T-helper 2 cell treated with Interferon-gamma antibody and Interleukin-4, amounts not matched to agents 5 μg/mL and 100 μg/mL, for 36 hours (primary cell): ENCODE results near the gene ANKRD66.
"Not testable (repeated sequence)": the region's sequence is repeated elsewhere in the genome, so short reads cannot be mapped to it uniquely, and the experiment has no call there.

Source experiments
- DNase-seq: peaks from one replicate; pipeline ENCODE4 v3.0.0; 2021; ENCODE audit warnings: low spot score
- H3K27ac Mint-ChIP-seq: one replicate; pipeline ENCODE4 v1.8.0; 2021; ENCODE audit warnings: mild to moderate bottlenecking, mixed read lengths
- H3K27me3 Mint-ChIP-seq: one replicate; pipeline ENCODE4 v1.8.0; 2021; ENCODE audit warnings: low read depth, mixed read lengths
- H3K36me3 Mint-ChIP-seq: one replicate; pipeline ENCODE4 v1.8.0; 2021; ENCODE audit warnings: low read depth, mixed read lengths
- H3K4me1 Mint-ChIP-seq: one replicate; pipeline ENCODE4 v1.8.0; 2021; ENCODE audit warnings: low read depth, mixed read lengths
- H3K4me3 Mint-ChIP-seq: one replicate; pipeline ENCODE4 v1.8.0; 2022; ENCODE audit warnings: mild to moderate bottlenecking, moderate library complexity, mixed read lengths
- H3K9me3 Mint-ChIP-seq: one replicate; pipeline ENCODE4 v1.8.0; 2021; ENCODE audit warnings: mixed read lengths

Gene ANKRD66

GRCh38 chr6:46741482-46741881, 5.3 kb upstream of the ANKRD66 start:
- peaks cover 23% of the 10 kb centered on the region for H3K27me3 Mint-ChIP-seq
- H3K9me3 Mint-ChIP-seq = no peaks in the 10 kb centered on the region
- H3K4me3 Mint-ChIP-seq = no peak overlapping the region
- no peaks in the 10 kb centered on the region for H3K4me1 Mint-ChIP-seq
- no peak for DNase-seq
- no peak overlapping the region for H3K27ac Mint-ChIP-seq
- H3K36me3 Mint-ChIP-seq = no peaks in the 10 kb centered on the region

DNA sequence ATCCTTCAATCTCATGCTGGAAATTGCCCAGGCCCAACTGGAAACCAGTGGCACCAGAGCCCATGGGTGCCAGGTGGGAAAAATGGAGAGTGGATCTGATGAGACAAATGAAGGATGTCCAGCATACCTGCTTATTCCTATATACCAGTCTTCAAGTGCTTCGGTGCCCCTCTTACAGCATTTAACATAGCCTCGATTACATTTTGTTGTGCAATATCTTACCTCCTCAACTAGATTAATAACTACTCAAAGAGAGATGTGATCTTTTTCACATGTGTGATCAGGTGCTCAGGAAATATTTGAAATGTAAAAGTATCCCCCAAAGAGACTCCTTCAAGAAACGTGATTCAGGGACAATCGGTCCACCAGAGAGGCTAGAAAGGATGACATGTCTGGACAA, 4.8 kb upstream of the ANKRD66 start:
- Mint-ChIP-seq H3K36me3 (no peaks in the 10 kb centered on the region), H3K9me3 (no peaks in the 10 kb centered on the region)

DNA sequence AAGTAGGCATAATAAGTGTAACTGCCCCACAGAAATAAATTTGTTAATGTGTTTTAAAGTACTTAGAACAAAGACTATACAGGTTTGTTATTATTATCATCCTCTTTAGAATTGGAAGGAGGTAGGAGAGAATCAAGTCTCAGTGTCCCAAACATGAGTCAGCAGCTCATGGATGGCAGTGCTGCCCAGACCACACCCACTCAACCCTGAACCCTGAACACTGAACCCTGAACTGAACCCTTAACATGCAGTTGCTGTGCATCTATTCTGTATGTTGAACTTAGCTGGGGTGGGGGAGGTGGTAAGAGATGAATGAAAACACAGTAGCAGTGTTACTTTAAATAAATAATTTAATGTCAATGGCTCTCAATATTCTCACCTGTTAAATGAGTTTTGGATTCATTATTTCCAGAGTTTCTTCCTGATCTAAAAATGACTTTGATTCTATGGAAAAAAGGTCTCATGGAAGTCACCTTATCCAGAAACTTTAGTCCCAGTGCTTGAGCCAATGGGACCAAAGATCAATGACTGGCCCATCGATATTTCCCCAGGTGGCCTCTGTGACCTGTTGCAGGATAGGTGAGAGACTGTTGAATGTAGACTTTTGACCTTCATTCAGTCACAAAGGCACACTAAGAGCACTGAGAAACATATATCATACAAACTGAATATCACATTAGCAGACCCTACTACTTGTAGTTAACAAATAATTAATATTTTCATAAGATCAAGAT, 3.1 kb upstream of the ANKRD66 start:
- Mint-ChIP-seq H3K27ac (no peak overlapping the region), H3K27me3 (peaks cover 12% of the 10 kb centered on the region)

More for the DNA sequence above, 4.8 kb upstream of the ANKRD66 start:
- no peak for DNase-seq
- Mint-ChIP-seq H3K4me3 (no peak overlapping the region), H3K27me3 (peaks cover 21% of the 10 kb centered on the region), H3K27ac (no peak overlapping the region), H3K4me1 (no peaks in the 10 kb centered on the region)

GRCh38 chr6:46744159-46744725, 2.5 kb upstream of the ANKRD66 start:
- not testable (repeated sequence) for DNase-seq, H3K27ac Mint-ChIP-seq, H3K4me3 Mint-ChIP-seq, H3K9me3 Mint-ChIP-seq, H3K36me3 Mint-ChIP-seq, H3K4me1 Mint-ChIP-seq
- H3K27me3 Mint-ChIP-seq = peaks cover 10% of the 10 kb centered on the region

More for the DNA sequence above, 3.1 kb upstream of the ANKRD66 start:
- H3K36me3 Mint-ChIP-seq = no peaks in the 10 kb centered on the region
- H3K4me1 Mint-ChIP-seq = no peaks in the 10 kb centered on the region
- DNase-seq = no peak
- no peak overlapping the region for H3K4me3 Mint-ChIP-seq
- H3K9me3 Mint-ChIP-seq = no peaks in the 10 kb centered on the region

GRCh38 chr6:46745973-46746372, 760 bp upstream of the ANKRD66 start:
- no peaks in the 10 kb centered on the region for H3K36me3 Mint-ChIP-seq
- peaks cover 10% of the 10 kb centered on the region for H3K27me3 Mint-ChIP-seq
- H3K27ac Mint-ChIP-seq = no peak overlapping the region
- DNase-seq = no peak
- H3K9me3 Mint-ChIP-seq = no peaks in the 10 kb centered on the region
- H3K4me1 Mint-ChIP-seq = no peaks in the 10 kb centered on the region
- no peak overlapping the region for H3K4me3 Mint-ChIP-seq

DNA sequence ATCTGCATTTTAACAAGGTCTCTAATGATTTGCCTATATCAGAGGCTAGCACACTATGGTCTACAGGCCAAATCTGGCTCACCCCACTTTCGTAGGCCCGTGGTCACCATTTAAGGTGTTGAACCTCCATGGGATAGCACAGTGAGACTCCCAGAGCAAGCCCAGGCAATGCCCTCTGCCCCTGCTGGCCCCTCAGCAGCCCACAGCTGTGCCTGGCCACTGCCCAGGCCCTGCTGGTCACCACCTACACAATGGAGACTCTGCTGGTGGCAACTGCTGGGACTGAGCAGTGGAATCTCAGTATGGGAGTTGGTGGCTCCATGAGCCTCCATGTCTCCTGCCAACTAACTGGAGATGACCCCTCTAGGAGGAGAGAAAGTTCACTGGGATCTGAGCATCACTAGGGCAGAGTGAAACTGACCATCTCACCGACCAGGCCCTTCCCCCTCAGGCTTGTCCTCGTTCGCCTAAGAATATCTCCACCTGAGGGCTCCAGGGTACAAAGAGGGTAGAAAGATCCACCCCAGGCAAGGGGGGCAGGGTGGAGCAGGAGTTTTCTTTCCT, 2.3 kb downstream of the ANKRD66 start:
- H3K27ac Mint-ChIP-seq = no peak overlapping the region
- no peaks in the 10 kb centered on the region for H3K9me3 Mint-ChIP-seq
- no peaks in the 10 kb centered on the region for H3K36me3 Mint-ChIP-seq
- no peak overlapping the region for H3K4me3 Mint-ChIP-seq
- DNase-seq = no peak
- peaks cover 10% of the 10 kb centered on the region for H3K27me3 Mint-ChIP-seq
- H3K4me1 Mint-ChIP-seq = no peaks in the 10 kb centered on the region

DNA sequence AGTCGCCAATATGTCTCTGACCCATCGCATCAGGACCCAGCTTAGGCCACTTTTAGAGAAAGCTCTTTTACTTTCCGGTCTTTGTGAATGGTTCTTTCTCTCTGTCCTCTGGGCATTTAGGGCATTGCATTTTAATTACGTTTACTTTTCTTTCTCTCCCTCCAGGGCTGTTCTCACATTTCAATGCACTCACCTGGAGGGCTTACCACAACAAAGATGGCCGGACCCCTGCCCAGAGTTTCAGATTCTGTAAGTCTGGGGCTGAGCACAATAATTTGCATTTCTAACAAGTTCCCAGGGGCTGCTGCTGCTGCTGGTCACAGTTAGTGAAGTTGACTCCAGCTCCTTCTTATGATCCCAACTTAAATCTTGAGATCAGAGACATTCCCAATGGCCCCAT, 3.0 kb downstream of the ANKRD66 start:
- no peak overlapping the region for H3K4me3 Mint-ChIP-seq
- no peak for DNase-seq
- H3K4me1 Mint-ChIP-seq = no peaks in the 10 kb centered on the region
- no peaks in the 10 kb centered on the region for H3K9me3 Mint-ChIP-seq
- H3K27me3 Mint-ChIP-seq = peaks cover 7% of the 10 kb centered on the region
- no peak overlapping the region for H3K27ac Mint-ChIP-seq
- H3K36me3 Mint-ChIP-seq = no peaks in the 10 kb centered on the region

GRCh38 chr6:46751658-46752057, 4.9 kb downstream of the ANKRD66 start:
- DNase-seq = no peak
- H3K4me1 Mint-ChIP-seq = no peaks in the 10 kb centered on the region
- H3K27me3 Mint-ChIP-seq = peaks cover 3% of the 10 kb centered on the region
- no peaks in the 10 kb centered on the region for H3K9me3 Mint-ChIP-seq
- no peak overlapping the region for H3K4me3 Mint-ChIP-seq
- no peak overlapping the region for H3K27ac Mint-ChIP-seq
- H3K36me3 Mint-ChIP-seq = no peaks in the 10 kb centered on the region

GRCh38 chr6:46755865-46756264, 9.1 kb downstream of the ANKRD66 start:
- no peaks in the 10 kb centered on the region for H3K9me3 Mint-ChIP-seq
- H3K4me3 Mint-ChIP-seq = no peak overlapping the region
- no peaks in the 10 kb centered on the region for H3K4me1 Mint-ChIP-seq
- no peak for DNase-seq
- H3K27me3 Mint-ChIP-seq = no peaks in the 10 kb centered on the region
- H3K36me3 Mint-ChIP-seq = no peaks in the 10 kb centered on the region
- H3K27ac Mint-ChIP-seq = no peak overlapping the region

DNA sequence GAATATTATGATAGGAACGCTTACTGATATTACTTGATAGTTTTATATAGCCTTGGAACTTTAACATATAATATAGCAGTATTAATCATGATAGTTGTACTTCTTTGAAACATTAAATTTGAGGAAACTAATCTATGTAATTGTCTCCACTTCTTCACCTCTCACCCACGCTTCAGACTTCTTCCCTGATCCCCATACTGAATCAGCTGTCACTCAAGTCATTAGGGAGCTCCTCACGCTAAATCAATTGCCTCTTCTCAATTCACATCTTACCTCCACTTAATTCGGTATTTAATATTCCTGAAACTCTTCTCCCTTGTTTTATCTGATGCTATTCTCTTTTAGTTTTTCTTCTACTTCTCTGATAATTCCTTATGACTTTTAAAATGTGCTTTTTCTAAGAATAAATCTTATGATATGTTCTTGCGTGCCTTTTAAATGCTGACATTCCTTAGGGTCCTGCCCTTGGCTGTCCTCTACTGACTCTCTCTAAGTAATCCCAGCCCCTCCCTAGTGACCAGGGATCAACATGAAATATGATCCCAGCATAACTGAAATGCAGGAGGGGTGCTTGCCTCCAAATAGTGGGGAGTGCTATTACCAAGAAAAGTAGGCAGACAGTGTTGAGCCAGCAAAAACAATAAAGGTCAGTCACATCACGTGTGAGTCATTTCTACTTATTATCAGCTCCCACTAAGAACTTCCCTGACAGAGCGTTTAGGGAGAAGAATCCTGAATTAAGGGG, 9.9 kb downstream of the ANKRD66 start:
- DNase-seq = no peak
- Mint-ChIP-seq H3K4me1 (no peaks in the 10 kb centered on the region), H3K36me3 (no peaks in the 10 kb centered on the region), H3K9me3 (no peaks in the 10 kb centered on the region), H3K27me3 (no peaks in the 10 kb centered on the region), H3K27ac (no peak overlapping the region), H3K4me3 (no peak overlapping the region)

DNA sequence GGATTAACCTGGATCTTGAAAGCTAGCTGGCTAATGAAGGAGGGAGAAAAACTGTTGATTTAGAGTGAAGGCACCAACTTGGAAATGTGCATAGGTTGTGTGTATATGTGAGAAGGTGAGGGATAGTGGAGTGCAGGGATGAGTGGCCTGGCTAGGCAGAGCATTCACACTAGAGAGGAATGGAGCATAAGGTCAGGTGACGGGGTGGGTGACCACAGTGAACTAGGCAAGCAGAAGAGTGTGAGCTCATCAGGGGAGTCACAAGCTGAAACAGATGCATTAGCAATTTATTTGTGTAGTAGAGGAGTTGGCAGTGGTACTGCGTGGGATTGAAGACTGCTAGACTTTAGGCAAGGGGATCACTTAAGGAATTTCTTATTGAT, 10.5 kb downstream of the ANKRD66 start:
- Mint-ChIP-seq H3K9me3 (no peaks in the 10 kb centered on the region), H3K27ac (no peak overlapping the region), H3K4me1 (no peaks in the 10 kb centered on the region)

GRCh38 chr6:46758960-46759753, 12.4 kb downstream of the ANKRD66 start:
- no peak overlapping the region for H3K4me3 Mint-ChIP-seq

More for the DNA sequence above, 10.5 kb downstream of the ANKRD66 start:
- DNase-seq = no peak
- Mint-ChIP-seq H3K27me3 (no peaks in the 10 kb centered on the region), H3K4me3 (no peak overlapping the region), H3K36me3 (no peaks in the 10 kb centered on the region)

GRCh38 chr6:46760925-46761324, 14.2 kb downstream of the ANKRD66 start:
- no peaks in the 10 kb centered on the region for H3K4me1 Mint-ChIP-seq
- DNase-seq = no peak
- no peak overlapping the region for H3K27ac Mint-ChIP-seq
- no peak overlapping the region for H3K4me3 Mint-ChIP-seq
- no peaks in the 10 kb centered on the region for H3K36me3 Mint-ChIP-seq
- H3K27me3 Mint-ChIP-seq = no peaks in the 10 kb centered on the region
- H3K9me3 Mint-ChIP-seq = no peaks in the 10 kb centered on the region

More at GRCh38 chr6:46758960-46759753, 12.4 kb downstream of the ANKRD66 start:
- no peaks in the 10 kb centered on the region for H3K36me3 Mint-ChIP-seq
- no peaks in the 10 kb centered on the region for H3K4me1 Mint-ChIP-seq
- no peaks in the 10 kb centered on the region for H3K27me3 Mint-ChIP-seq
- DNase-seq = no peak
- H3K9me3 Mint-ChIP-seq = no peaks in the 10 kb centered on the region
- no peak overlapping the region for H3K27ac Mint-ChIP-seq
